ENCODE measurements around the gene CLDN9.

The CLDN9 gene

GRCh38 chr16:3027983-3028715, 15.4 kb downstream of the CLDN9 start:
- no peak for TF ChIP-seq ZFX (IDR thresholded peaks at IDR 0.05; ENCODE audit: borderline replicate concordance)
- TF ChIP-seq, protein P1, sequence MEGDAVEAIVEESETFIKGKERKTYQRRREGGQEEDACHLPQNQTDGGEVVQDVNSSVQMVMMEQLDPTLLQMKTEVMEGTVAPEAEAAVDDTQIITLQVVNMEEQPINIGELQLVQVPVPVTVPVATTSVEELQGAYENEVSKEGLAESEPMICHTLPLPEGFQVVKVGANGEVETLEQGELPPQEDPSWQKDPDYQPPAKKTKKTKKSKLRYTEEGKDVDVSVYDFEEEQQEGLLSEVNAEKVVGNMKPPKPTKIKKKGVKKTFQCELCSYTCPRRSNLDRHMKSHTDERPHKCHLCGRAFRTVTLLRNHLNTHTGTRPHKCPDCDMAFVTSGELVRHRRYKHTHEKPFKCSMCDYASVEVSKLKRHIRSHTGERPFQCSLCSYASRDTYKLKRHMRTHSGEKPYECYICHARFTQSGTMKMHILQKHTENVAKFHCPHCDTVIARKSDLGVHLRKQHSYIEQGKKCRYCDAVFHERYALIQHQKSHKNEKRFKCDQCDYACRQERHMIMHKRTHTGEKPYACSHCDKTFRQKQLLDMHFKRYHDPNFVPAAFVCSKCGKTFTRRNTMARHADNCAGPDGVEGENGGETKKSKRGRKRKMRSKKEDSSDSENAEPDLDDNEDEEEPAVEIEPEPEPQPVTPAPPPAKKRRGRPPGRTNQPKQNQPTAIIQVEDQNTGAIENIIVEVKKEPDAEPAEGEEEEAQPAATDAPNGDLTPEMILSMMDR (IDR thresholded peaks at IDR 0.05): peak; percentile 96
- H3K27ac ChIP-seq: peak overlapping the region; percentile 70

DNA sequence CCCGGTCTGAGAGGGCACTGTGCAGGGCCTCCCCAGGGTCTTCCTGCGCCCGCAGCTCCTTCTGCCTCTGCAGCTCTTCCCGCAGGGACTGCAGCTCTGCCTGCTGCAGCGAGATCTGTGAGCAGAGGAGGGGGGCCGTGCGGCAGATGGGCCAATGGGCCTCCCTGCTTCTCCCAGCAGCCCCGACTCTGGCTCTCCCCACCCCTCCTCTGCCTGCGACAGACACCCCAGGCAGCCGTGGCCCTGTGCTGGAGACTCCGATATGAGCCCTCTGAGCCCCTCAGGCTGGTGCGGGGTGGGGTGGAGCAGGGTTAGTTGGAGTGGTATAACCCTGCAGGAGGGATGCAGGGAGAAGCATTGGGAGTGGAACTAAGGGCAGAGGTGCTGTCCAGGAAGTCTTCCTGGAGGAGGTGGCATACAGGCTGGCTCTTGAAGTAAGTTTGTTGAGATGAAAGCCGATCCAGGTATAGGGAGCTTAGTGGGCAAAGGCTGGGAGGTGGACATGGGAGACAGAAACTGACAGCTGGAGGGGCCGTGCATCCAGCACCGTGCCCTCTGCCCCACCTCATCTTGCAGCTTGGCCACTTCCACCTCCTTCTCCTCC, 16.1 kb downstream of the CLDN9 start:
- H3K27ac ChIP-seq: peak overlapping the region; percentile 70; the same call in 1 of the 2 replicates
- no peak for TF ChIP-seq ZFX (IDR thresholded peaks at IDR 0.05; ENCODE audit: borderline replicate concordance)
- TF ChIP-seq, protein P1 (IDR thresholded peaks at IDR 0.05): no peak

DNA sequence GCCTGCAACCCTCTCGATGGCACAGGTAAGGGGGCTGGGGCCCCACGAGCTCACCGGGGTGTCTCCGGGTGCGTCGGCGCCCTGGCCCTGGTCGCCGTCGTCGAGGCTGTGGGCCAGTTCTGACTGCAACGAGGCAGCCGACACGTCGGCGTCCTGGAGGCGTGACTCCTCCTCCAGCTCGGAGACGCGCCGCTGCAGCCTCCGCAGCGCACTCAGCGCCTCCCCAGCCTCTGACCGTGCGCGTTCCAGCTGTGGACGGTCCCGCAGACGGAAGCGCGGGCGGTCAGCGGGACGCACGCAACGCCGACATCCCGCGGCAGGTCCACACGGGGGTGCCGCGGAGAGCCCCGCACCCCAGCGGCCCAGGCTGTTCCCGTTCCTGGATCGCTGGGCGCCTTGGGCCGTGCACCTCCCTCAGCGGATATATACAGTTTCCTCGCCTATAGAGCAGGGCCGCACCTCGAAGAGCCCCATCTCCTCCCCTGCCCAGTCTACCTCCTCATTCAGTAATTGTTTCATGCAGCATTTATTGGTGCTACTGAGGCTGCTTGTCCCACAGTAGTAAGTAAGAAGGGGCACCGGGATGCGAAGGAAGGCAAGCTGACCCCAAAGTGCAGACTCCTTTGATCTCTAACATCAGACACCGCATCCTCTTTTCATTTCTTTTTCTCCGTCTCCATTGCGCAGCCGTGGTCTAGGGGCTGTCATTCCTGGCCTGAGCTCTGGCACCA, 16.9 kb downstream of the CLDN9 start:
- no peak overlapping the region for H3K27ac ChIP-seq
- TF ChIP-seq, protein P1 (IDR thresholded peaks at IDR 0.05): no peak
- no peak for TF ChIP-seq ZFX (IDR thresholded peaks at IDR 0.05; ENCODE audit: borderline replicate concordance)

GRCh38 chr16:3030222-3031212, 17.8 kb downstream of the CLDN9 start:
- TF ChIP-seq ZFX (IDR thresholded peaks at IDR 0.05; ENCODE audit: borderline replicate concordance): no peak
- TF ChIP-seq, protein P1 (IDR thresholded peaks at IDR 0.05): no peak
- H3K27ac ChIP-seq: no peak overlapping the region

DNA sequence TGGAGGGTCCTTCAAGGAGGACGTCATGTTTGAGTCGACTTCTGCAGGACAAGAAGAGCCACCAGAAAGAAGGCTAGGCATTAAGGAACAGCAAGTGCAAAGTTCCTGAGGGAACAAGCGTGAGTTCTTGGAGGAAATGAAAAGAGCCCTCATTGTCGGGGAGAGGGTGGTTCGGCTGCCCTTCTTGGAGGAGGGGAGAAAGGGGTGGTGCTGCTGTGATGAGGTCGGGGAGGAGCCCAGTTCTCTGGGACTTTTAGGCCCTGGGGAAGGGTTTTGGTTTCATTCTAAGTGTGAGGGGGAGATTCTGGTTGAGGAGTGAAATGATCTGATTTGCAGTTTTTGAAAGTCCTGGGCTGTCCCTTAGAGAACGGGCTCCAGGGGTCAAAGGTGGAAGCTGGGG, 19.9 kb downstream of the CLDN9 start:
- TF ChIP-seq ZFX (IDR thresholded peaks at IDR 0.05; ENCODE audit: borderline replicate concordance): no peak
- TF ChIP-seq, protein P1 (IDR thresholded peaks at IDR 0.05): no peak
- no peak overlapping the region for H3K27ac ChIP-seq

GRCh38 chr16:3035289-3035971, 22.7 kb downstream of the CLDN9 start:
- TF ChIP-seq, protein P1 (IDR thresholded peaks at IDR 0.05): no peak
- TF ChIP-seq ZFX (IDR thresholded peaks at IDR 0.05; ENCODE audit: borderline replicate concordance): no peak
- no peak overlapping the region for H3K27ac ChIP-seq
